HTR-8/SVneo (cell line): Measurements from ENCODE around the gene HOXD11.

ENCODE experiments used
- DNase-seq: peaks from one replicate; pipeline ENCODE4 v3.0.0; 2011; ENCODE audit warnings: low spot score, mixed read lengths; ENCODE audit not compliant: insufficient read length
- FAIRE-seq: peaks from 2 replicates; lab custom pipeline; 2011; peaks lifted over from hg19 to GRCh38; lab: Jason Lieb, UNC

HOXD11 gene

GRCh38 chr2:176092270-176093144, 14.6 kb upstream of the HOXD11 start, which contains the start of gene HOXD13:
Gene HOXD13, plus strand, starts transcription at chr2:176092721. Its CDS starts 170 bp downstream, at chr2:176092891.
- no peak for DNase-seq

GRCh38 chr2:176093145-176093897, 13.8 kb upstream of the HOXD11 start:
- peak; percentile 95 for FAIRE-seq
- no peak for DNase-seq

More at GRCh38 chr2:176092270-176093144, 14.6 kb upstream of the HOXD11 start, which contains the start of gene HOXD13:
- FAIRE-seq: no peak

GRCh38 chr2:176093898-176094249, 13.2 kb upstream of the HOXD11 start:
- DNase-seq: no peak

GRCh38 chr2:176094349-176094748, 12.7 kb upstream of the HOXD11 start:
- no peak for DNase-seq
- FAIRE-seq: no peak

More at GRCh38 chr2:176093898-176094249, 13.2 kb upstream of the HOXD11 start:
- no peak for FAIRE-seq

GRCh38 chr2:176095421-176095820, 11.7 kb upstream of the HOXD11 start:
- DNase-seq (no peak), FAIRE-seq (no peak)

- no peak for DNase-seq
Observed at GRCh38 chr2:176096243-176096985, 10.7 kb upstream of the HOXD11 start.

GRCh38 chr2:176096986-176097819, 9.9 kb upstream of the HOXD11 start:
- FAIRE-seq: peak; percentile 86
- DNase-seq: peak; percentile 84

More at GRCh38 chr2:176096243-176096985, 10.7 kb upstream of the HOXD11 start:
- FAIRE-seq: no peak

GRCh38 chr2:176097820-176098365, 9.2 kb upstream of the HOXD11 start:
- FAIRE-seq (no peak), DNase-seq (no peak)

- FAIRE-seq (no peak), DNase-seq (no peak)
Observed at GRCh38 chr2:176098366-176099158, 8.5 kb upstream of the HOXD11 start.

- no peak for FAIRE-seq
- no peak for DNase-seq
Observed at GRCh38 chr2:176099159-176099727, 7.8 kb upstream of the HOXD11 start.

- no peak for DNase-seq
- FAIRE-seq: no peak
Observed at GRCh38 chr2:176099728-176100546, 7.1 kb upstream of the HOXD11 start, which contains the start of gene HOXD12. Gene HOXD12, plus strand, starts transcription at chr2:176099795. Its CDS starts 7 bp downstream, at chr2:176099802.

GRCh38 chr2:176100547-176101140, 6.4 kb upstream of the HOXD11 start:
- no peak for FAIRE-seq
- DNase-seq: no peak

GRCh38 chr2:176101216-176101830, 5.8 kb upstream of the HOXD11 start:
- DNase-seq: no peak
- FAIRE-seq: no peak

GRCh38 chr2:176101842-176102241, 5.2 kb upstream of the HOXD11 start:
- DNase-seq (no peak), FAIRE-seq (no peak)

- no peak for FAIRE-seq
- DNase-seq: no peak
Observed at GRCh38 chr2:176102309-176102866, 4.7 kb upstream of the HOXD11 start.

GRCh38 chr2:176103194-176103593, 3.9 kb upstream of the HOXD11 start:
- DNase-seq (no peak), FAIRE-seq (no peak)
